ENCODE measurements around the gene DNAJC4.

- no peak for TF ChIP-seq CTCF (IDR thresholded peaks at IDR 0.05 in 4 of 5, conservative IDR thresholded peaks at IDR 0.05 in 1 of 5)
- TF ChIP-seq POLR2A (IDR thresholded peaks at IDR 0.05): no peak
Observed at GRCh38 chr11:64223001-64223651, 7.2 kb upstream of the DNAJC4 start.
